Upper lobe of right lung (tissue), 1 donor: ENCODE results near the gene CLRN1. TPM values are rescaled to one million over a fixed set of nuclear protein-coding genes. Genes with fewer than 3 reads are reported as not detected.

Experiments used
- ATAC-seq: fragments of 200-7000 bp; cut with Tn5 transposase; one replicate; pipeline ENCODE4 v1.9.1; 2020; ENCODE audit warnings: mild to moderate bottlenecking, moderate library complexity
- DNase-seq: peaks from one replicate; pipeline ENCODE4 v3.0.0-alpha.2; 2020
- H3K27ac ChIP-seq: fragments of 200-600 bp; one replicate; pipeline ENCODE4 v1.8.0; 2022
- H3K27me3 ChIP-seq: fragments of 200-600 bp; one replicate; pipeline ENCODE4 v1.8.0; 2022; ENCODE audit warnings: mild to moderate bottlenecking
- H3K36me3 ChIP-seq: fragments of 200-600 bp; one replicate; pipeline ENCODE4 v1.8.0; 2022
- H3K4me1 ChIP-seq: fragments of 200-600 bp; one replicate; pipeline ENCODE4 v1.8.0; 2022
- H3K4me3 ChIP-seq: fragments of 200-600 bp; one replicate; pipeline ENCODE4 v1.8.0; 2022; ENCODE audit warnings: mild to moderate bottlenecking
- H3K9me3 ChIP-seq: fragments of 200-600 bp; one replicate; pipeline ENCODE4 v1.8.0; 2022
- intact Hi-C: fragments of 100-400 bp; cut with DNase I; formaldehyde crosslinking; loops from one replicate; pipeline ENCODE4 v1.11.0; 2022
- total RNA-seq: library from RNA; stranded (reverse); fragmentation: NEBNext Ultra II Directional; extraction: Animal tissue kit (Norgen Biotek cat#: 25700); gene quantifications from one replicate; pipeline ENCODE4 v1.2.1, GENCODE V29; 2021
- TF ChIP-seq, protein P1 (sequence below): fragments of 200-600 bp; IDR thresholded peaks from one replicate; pipeline ENCODE4 v1.8.0; 2022; ENCODE audit warnings: antibody characterized with exemption
- donor health status: DM: no; HTN: yes; CAD: no; lungs with severe emphysema.

CLRN1 gene
- total RNA-seq, 1 donor from 2014 or later: not detected

DNA sequence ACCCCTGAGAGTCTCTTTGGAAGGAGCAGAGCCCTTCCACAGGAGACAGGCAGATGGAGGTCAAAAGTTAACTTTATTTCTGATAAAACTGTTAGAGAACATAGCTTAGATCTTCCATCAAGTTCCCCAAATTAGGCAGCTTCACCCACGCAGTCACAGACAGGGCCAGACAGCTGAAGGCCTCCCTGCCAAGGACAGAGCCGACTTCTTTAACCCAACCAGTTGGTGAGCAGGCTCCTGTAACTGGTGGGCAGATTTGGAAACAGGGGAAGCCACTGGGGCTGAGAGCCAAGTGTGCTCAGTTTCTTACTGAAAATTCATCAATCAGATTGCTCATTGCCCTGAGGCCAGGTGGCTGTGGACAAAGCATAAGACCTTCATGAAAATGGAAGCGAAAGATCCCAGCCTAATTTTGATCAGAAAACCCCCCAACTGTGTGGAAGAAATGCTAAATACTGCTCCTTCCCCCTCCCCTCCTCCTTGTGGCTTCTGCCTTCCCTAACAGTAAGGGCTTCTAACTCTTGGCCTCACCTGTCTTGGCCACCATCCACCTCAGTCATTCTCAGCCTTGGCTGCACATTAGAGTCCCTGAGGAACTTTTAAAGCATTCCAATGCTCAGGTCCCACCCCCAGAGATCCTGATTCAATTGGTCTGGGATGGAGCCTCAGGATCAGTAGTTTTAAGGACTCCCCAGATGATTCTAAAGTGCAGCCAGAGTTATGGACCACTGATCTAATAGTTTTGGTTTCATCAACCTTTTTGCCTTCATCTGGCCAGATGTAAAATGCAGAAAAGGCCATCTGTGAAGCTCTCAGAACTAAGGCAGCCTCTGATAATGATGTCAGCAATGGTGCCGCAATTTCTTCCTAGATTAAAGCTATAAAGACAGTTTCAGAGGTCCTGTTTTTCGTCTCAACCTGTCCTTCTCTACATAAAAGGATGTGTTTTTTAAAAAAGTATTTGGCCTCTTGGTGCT, 11.5 kb downstream of the CLRN1 start:
- H3K4me1 ChIP-seq: no peaks in the 10 kb centered on the region
- no peaks in the 10 kb centered on the region for H3K36me3 ChIP-seq
- H3K9me3 ChIP-seq: no peaks in the 10 kb centered on the region
- H3K27ac ChIP-seq: no peak overlapping the region
- DNase-seq (no peak), ATAC-seq (no peak)
- no peaks in the 10 kb centered on the region for H3K27me3 ChIP-seq
- intact Hi-C loops: no loop called here
- TF ChIP-seq, protein P1, sequence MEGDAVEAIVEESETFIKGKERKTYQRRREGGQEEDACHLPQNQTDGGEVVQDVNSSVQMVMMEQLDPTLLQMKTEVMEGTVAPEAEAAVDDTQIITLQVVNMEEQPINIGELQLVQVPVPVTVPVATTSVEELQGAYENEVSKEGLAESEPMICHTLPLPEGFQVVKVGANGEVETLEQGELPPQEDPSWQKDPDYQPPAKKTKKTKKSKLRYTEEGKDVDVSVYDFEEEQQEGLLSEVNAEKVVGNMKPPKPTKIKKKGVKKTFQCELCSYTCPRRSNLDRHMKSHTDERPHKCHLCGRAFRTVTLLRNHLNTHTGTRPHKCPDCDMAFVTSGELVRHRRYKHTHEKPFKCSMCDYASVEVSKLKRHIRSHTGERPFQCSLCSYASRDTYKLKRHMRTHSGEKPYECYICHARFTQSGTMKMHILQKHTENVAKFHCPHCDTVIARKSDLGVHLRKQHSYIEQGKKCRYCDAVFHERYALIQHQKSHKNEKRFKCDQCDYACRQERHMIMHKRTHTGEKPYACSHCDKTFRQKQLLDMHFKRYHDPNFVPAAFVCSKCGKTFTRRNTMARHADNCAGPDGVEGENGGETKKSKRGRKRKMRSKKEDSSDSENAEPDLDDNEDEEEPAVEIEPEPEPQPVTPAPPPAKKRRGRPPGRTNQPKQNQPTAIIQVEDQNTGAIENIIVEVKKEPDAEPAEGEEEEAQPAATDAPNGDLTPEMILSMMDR: no peak
- H3K4me3 ChIP-seq: no peak overlapping the region

DNA sequence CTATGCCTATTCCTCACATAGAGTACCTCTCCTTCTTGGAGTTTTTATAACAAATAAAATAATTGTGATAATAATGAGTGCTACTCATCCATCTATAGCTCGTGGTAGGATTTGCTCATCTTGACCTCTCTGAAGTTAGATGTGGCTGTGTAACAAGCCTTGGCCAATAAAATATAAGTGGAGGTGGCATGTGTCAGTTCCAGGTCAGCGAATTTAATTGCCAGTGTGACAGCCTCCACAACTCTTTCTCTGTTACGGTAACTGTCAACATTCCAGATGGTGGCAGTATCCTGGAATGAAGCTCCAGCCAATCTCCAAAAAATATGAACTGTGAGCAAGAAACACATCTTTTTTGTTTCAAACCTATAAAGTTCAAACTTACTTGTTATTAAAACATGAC, 13.8 kb downstream of the CLRN1 start:
- intact Hi-C loops: no loop called here
- no peaks in the 10 kb centered on the region for H3K36me3 ChIP-seq
- TF ChIP-seq, protein P1: no peak
- H3K9me3 ChIP-seq: no peaks in the 10 kb centered on the region
- no peak overlapping the region for H3K4me3 ChIP-seq
- H3K27ac ChIP-seq: no peak overlapping the region
- ATAC-seq (no peak), DNase-seq (no peak)
- no peaks in the 10 kb centered on the region for H3K27me3 ChIP-seq
- no peaks in the 10 kb centered on the region for H3K4me1 ChIP-seq

DNA sequence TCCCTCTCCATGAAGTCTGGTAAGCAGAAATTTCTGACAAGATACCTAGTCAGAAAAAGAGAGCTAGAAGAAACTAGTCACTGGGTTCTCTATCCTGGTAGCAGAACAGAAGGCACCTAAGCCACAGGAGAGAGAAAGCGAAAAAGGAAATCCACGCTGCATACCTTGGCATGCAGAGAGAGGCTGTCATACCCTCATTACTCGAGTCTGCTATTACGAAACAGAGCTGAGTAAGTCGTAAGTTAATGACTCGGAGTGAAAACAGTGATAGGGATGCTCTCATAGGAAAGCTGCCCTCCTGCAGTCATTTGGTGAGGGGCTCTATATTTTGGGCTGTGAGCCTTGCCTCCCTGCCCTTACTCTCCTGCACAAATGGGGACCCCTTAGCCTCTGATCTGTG, 16.2 kb downstream of the CLRN1 start:
- Histone ChIP-seq H3K36me3 (no peaks in the 10 kb centered on the region), H3K27ac (no peak overlapping the region), H3K4me3 (no peak overlapping the region), H3K27me3 (no peaks in the 10 kb centered on the region), H3K4me1 (no peaks in the 10 kb centered on the region), H3K9me3 (no peaks in the 10 kb centered on the region)
- TF ChIP-seq, protein P1: no peak
- peak; percentile 38 for ATAC-seq
- intact Hi-C loops: no loop called here
- no peak for DNase-seq

DNA sequence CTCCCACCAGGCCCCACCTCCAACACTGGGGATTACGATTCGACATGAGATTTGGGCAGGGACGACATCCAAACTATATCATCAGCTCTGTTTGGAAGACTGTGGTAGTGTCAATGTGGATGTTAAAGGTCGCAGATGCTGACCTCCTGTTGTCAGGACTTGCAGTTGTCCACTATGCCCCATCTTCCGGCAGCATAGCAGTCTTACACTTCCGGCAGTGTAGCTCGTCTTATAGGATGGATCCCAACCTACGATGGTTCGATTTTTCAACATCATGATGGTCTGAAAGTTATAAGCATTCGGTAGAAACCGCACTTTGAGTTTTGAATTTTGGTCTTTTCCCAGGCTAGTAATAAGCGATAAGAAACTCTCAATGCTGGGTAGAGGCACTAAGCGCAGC, 20.6 kb downstream of the CLRN1 start:
- no peak for DNase-seq
- no peak for ATAC-seq
- Histone ChIP-seq H3K9me3 (no peaks in the 10 kb centered on the region), H3K4me3 (no peak overlapping the region), H3K27me3 (no peaks in the 10 kb centered on the region), H3K27ac (no peak overlapping the region), H3K4me1 (no peaks in the 10 kb centered on the region), H3K36me3 (no peaks in the 10 kb centered on the region)
- TF ChIP-seq, protein P1: no peak
- intact Hi-C loops: no loop called here

DNA sequence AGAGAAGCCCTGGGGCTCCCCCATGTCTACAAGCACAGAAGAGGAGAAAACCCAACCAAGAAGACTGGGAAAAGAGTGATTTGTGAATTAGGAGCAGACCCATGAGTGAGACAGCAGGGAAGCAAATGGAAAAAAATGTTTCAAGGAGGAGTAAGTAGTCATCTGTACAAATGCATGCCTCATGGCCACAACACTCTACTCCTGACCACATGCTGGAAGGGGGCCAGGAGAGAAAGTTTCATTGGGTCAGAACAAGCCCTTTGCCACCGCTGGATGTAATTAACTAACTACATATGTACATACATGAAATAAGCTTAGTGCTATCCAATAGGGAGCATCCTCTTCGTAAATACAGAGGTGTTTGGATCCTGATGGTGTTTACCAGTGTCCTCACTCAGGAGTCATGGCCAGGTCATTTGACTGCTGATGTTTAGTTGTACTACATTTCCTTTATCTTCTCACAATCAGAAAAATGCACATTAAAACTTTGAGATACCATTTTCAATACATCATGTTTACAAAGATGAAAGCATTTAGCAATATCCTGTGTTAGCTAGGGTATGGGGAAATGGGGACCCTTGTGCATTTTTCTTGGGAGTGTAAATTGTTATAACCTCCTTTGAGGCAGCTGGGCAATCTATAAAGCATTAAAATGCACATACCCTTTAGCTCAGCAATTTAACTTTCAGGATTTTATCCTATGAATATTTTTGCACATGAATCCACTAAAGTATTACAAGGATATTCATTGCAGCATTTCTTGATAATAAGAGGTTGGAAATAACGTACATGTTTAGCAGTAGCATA, 27.1 kb downstream of the CLRN1 start:
- Histone ChIP-seq H3K36me3 (no peaks in the 10 kb centered on the region), H3K4me3 (no peak overlapping the region), H3K27ac (no peak overlapping the region), H3K4me1 (no peaks in the 10 kb centered on the region), H3K27me3 (no peaks in the 10 kb centered on the region), H3K9me3 (no peaks in the 10 kb centered on the region)
- DNase-seq (no peak), ATAC-seq (no peak)
- TF ChIP-seq, protein P1: no peak
- intact Hi-C loops: no loop called here
